GM12872 (cell line): ENCODE measurements around the gene PRM2.

Source experiments
- TF ChIP-seq, protein P1 (sequence below): IDR thresholded peaks from 3 replicates; pipeline ENCODE4 v1.5.1; 2011; ENCODE audit warnings: low read depth, mild to moderate bottlenecking, low read length, moderate library complexity; ENCODE audit not compliant: insufficient read depth

The PRM2 gene

GRCh38 chr16:11318817-11319216 lies 42.5 kb upstream of the PRM2 start:
- TF ChIP-seq, protein P1, sequence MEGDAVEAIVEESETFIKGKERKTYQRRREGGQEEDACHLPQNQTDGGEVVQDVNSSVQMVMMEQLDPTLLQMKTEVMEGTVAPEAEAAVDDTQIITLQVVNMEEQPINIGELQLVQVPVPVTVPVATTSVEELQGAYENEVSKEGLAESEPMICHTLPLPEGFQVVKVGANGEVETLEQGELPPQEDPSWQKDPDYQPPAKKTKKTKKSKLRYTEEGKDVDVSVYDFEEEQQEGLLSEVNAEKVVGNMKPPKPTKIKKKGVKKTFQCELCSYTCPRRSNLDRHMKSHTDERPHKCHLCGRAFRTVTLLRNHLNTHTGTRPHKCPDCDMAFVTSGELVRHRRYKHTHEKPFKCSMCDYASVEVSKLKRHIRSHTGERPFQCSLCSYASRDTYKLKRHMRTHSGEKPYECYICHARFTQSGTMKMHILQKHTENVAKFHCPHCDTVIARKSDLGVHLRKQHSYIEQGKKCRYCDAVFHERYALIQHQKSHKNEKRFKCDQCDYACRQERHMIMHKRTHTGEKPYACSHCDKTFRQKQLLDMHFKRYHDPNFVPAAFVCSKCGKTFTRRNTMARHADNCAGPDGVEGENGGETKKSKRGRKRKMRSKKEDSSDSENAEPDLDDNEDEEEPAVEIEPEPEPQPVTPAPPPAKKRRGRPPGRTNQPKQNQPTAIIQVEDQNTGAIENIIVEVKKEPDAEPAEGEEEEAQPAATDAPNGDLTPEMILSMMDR, result no peak

- TF ChIP-seq, protein P1, result no peak
These were observed 40.2 kb upstream of the PRM2 start for GRCh38 chr16:11316331-11317015.

DNA sequence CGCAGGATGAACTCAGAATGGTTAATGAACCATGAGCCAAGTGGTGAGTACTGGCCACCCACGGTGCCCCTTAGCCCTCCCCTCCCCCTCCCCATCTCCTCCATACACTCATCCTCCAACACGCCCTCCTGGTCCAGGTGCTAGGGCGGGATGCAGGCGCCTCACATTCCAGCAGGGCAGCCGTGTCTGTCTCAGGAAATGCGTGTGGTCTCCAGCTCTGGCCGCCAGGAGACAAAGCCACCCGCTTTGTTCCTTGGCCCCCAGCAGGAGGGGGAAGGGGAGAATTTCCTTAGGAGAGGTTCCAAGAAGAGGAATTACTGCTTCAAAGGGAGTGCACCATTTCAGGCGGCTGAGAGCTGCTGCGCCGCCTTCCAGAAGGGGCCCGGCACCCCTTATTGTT lies 39.2 kb upstream of the PRM2 start:
- TF ChIP-seq, protein P1, result no peak

DNA sequence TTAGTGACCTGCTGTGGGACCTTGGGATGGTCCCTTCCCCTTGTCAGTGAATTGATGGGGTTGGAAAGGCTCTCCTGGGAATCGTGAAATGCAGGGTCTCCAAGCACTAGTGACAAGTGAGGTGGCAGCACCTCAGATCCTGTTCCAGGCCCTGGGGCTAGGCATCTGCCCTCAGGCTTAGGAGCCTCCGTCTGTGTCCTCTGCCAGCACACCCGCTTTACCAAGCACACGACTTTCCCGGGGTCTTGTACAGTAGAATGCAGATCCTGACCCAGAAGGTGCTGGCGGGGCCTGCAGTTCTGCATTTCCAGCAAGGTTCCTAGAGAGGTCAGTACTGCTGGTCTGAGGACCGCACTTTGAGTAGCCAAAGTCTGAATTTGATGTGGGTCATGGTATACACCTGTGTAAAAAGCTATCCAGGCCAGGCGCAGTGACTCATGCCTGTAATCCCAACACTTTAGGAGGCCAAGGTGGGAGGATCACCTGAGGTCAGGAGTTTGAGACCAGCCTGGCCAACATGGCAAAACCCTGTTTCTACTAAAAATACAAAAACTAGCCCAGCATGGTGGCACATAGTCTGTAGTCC lies 38.1 kb upstream of the PRM2 start:
- TF ChIP-seq, protein P1, result no peak

- TF ChIP-seq, protein P1, result no peak
These were observed 37.4 kb upstream of the PRM2 start for GRCh38 chr16:11313493-11314308.

DNA sequence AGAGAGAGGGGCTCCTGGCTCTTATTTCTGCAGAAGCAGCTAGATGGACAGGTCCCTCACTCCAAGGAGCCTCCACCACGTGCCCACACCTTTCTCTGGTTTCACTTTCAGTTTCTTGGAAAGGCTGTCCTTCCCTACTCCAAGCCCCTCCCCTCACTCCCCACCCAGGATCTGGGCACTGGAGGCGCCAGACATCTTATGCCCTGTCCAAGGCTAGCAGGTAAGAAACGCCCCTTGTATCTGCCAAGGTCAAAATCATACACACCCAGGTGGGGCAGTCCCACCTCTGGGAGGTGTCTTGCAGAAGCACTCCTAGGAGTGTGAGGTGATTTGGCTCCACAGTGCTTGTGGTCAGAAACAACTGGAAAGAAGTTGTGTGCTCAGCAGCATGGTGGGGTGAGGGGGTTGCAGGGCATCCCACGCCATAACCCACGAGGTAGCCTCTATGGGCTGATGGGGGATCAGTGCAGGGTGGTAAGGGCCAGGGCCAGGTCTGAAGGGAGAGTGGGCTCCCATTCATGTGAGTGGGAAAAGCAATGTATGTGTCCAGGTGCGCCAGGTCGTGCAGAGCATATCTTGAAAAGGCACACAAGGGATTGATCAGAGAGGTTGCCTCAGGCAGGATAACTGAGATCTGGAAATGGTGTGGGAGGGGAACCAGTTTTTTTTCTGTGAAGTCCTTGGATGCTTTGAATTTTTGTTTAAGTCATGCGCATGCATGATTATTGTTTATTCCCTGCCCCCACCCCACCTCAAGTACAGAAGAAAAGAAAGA lies 36.6 kb upstream of the PRM2 start:
- TF ChIP-seq, protein P1, result no peak
